GM18502 (cell line): ENCODE measurements around the gene NIPAL4.
"Not testable (repeated sequence)": the region's sequence is repeated elsewhere in the genome, so short reads cannot be mapped to it uniquely, and the experiment has no call there.

Source experiments
- ATAC-seq: cut with Tn5 transposase; IDR thresholded peaks from one replicate; pipeline ENCODE4 v1.9.1; 2021; ENCODE audit warnings: mild to moderate bottlenecking; ENCODE audit not compliant: unreplicated experiment, poor library complexity

Gene NIPAL4

DNA sequence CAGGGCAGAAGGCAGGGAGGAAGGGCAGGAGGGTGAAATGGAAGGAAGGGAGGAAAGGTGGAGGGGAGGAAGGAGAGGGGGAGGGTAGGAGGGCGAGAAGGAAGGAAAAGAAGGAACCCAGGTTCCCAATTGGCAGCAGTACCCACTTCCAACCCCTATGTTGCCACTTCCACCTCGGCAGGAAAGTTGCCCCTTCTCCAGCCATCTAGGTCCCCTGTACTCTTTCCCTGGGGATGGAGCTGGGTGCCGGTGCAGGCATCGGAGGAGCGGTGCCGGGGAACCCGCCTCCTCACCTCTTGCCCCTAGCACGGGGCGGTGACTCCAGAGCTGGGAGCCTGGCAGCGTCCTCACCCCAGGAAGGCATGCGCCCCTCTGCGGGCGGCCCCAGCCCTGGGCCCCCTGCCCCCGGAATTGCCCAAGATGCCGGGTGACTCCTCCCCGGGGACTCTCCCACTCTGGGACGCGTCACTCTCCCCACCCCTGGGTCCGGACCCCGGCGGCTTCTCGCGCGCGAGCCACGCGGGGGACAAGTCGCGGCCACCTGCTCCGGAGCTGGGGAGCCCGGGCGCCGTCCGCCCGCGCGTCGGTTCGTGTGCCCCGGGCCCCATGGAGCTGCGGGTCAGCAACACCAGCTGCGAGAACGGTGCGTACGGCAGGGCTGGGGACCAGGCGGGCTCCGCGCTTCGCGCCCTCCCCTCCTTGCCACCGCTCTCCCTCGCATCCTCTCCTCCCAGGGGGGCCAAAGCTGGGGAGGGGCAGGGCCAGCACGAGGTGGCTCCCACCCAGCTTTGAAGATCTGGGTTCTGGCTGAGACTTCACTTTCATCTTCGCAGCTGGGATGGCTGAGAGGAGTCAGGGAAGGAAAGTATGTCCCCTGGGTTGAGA, at the start of gene NIPAL4:
Gene NIPAL4, plus strand, starts transcription at position 499 of the 885 bp plus-strand sequence. Its CDS starts 108 bp downstream, at position 607.
- ATAC-seq = no peak

DNA sequence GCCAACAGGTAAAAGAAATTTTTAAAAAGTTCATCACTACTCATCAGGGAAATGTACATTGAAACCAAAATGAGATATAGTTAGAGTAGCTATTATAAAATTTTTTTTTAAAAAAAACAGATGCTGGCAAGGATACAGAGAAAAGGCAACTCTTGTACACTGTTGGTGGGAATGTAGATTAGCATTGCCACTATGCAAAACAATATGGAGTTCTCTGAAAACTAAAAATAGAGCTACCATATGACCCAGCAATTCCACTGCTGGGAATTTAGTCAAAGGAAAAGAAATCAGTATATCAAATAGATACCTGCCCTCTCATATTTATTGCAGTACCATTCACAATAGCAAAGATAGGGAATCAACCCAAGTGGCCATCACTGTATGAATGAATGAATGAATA, 44.2 kb upstream of the NIPAL4 start:
- no peak for ATAC-seq

DNA sequence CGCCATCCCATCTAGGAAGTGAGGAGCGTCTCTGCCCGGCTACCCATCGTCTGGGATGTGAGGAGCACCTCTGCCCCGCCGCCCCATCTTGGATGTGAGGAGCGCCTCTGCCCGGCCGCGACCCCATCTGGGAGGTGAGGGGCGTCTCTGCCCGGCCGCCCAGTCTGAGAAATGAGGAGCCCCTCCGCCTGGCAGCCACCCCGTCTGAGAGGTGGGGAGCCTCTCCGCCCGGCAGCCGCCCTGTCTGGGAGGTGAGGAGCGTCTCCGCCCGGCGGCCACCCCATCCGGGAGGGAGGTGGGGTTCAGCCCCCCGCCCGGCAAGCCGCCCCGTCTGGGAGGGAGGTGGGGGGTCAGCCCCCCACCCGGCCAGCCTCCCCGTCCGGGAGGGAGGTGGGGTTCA, 40.5 kb upstream of the NIPAL4 start:
- not testable (repeated sequence) for ATAC-seq

DNA sequence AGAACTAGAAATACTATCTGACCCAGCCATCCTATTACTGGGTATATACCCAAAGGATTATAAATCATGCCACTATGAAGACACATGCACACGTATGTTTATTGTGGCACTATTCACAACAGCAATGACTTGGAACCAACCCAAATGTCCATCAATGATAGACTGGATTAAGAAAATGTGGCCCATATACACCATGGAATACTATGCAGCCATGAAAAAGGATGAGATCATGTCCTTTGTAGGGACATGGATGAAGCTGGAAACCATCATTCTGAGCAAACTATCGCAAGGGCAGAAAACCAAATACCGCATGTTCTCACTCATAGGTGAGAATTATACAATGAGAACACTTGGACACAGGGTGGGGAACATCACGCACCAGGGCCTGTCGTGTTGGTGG, 30.1 kb upstream of the NIPAL4 start:
- not testable (repeated sequence) for ATAC-seq

DNA sequence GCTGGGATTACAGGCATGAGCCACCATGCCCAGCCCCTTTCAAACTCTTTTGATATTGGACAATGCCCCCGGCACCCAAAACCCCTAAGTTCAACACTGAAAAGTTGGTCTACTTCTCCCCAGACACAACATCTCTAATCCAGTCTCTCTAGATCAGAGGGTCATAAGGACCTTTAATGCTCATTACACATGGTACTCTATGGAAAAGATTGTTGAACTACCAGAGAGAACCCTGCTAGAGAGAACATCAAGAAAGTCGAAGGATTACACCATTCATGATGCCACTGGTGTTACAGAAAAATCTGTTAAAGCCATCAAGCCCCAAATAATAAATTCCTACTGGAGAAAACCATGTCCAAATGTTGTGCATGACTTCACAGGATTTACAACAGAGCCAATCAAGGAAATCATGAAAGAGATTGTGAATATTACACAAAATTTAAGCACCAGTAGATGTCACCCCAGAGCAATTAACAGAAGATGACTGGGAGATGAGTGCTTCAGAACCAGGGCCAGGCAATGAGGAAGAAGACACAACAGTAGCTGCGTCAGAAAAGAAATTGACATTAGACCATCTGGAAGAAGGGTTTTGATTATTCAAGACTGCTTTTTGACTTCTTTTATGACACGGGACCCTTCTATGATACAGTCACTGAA, 28.3 kb upstream of the NIPAL4 start:
- ATAC-seq = peak; percentile 74

DNA sequence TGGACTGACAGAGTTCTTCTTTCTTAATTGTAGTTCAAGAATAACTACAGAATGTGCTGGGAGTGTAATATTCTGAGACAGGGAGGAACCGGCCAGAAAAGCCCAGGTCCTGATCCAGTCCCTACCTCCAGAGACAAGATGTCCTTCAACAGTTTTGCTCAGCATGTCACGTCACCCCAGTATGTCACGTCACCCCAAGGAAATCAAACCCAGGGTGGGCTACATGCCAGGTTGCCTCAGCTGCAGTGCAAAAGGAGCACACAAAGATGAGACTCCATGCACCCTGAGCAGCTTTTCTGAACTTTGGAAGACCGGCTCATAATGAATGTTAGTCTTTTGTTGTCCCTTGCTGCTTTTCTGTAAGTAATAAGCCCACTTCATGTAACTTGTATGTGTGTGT, 25.9 kb upstream of the NIPAL4 start:
- ATAC-seq = no peak

DNA sequence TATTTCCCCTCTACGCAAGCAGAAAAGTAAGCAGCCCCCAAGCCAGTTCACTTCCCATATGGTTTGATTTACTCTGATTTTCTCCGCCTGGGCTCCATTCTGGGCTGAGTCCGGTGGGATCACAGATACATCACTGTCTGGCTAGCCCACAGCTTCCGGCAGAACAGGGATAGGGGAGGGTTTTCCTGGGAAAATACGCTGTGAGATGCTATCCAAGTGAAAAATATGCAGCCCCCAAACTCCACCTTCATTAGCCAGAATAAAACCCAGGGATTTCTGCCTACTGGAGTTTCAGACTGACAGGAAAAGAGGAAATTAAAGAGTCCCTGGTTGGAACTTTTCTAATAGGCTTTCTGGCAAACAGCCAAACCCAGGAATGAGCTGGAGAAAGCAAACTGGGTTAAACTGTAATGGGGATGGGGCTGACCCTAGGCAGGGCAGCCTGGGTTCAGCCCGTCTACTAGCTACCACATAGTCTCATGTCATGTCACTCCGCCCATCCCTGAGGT, 16.9 kb upstream of the NIPAL4 start:
- ATAC-seq = no peak

DNA sequence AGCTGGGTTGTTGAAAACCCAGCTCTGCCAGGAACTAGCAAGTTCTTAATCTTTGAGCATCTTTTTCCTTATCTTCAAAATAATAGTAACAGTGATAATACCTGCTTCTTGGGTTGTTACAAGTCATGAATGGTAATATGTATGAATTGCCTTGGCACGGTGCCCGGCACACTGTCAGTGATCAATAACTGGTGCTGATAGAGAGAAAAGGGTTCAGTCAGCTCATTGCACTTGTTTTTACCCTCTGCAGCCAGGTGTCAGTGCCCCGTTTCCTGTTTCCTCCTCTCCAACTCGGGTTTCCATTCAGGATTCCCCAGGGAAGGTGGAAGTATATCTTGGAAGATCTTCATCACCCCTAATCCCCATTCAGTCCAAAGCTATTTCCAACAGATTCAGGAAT, 15.8 kb upstream of the NIPAL4 start:
- ATAC-seq = no peak

DNA sequence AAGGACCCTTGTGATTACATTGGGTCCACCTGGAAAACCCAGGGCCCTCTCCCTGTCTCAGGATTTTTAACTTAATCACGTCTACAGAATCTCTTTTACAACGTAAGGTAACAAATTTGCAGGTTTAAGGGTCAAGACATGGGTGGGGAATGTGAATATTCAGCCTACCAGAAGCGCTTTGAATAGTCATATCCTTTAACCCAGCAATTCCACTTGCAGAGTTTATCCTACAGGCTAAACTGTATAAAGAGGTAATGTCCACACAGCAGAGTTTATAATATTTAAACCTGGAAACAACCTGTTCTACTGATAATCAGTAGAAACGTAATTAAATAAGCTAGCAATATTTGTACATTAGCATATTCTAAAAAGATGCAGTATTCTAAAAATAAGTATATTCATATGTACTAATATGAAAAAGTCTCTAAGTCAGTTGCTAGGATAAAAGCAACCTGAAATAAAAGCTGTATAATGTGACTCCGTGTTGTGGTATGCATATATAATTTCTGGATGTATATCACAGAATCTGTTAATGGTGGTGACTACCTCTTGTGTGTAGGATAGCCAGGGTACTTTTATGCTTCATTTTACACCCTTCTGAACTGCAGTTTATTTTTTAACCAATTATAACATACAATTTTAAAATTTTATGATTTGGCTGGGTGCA, 14.1 kb upstream of the NIPAL4 start:
- no peak for ATAC-seq

DNA sequence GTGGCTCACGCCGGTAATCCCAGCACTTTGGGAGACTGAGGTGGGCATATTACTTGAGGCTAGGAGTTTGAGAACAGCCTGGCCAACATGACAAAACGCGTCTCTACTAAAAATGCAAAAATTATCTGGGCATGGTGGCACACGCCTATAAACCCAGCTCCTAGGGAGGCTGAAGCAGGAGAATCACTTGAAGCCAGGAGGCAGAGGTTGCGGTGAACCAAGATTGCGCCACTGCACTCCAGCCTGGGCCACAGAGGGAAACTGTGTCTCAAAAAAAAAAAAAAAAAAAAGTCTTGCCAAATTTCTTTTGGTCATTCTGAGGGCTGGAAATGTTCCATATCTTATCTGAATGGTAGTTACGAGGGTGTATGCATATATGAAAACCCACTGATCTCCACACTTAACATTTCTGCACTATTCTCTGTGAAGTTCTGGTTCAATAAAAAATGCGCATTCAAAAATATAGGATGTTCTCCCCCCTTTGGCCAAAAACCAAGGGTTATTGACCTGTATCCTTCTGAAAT, 13.5 kb upstream of the NIPAL4 start:
- no peak for ATAC-seq

DNA sequence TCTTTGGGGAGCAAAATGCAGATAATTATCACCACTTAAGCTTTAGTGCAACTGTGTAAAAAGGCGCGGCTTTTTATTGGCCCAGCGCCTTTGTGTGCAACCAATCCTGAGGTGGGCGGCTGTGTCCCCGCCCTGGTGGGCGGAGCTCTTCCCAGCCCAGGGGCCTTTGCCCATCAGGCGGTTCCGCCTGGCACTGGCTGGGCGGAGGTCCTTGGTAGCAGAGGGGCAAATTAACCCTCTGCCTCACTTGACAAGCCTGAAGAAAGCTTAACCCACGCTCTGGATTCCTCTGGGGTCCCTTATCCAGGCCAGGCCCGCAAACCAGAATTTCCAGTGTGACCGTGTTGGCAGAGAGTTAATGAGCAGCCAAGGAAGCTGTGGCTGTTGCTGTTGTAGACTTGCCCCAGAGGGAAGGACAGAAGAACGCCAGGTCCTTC, 12.8 kb upstream of the NIPAL4 start:
- ATAC-seq = no peak

DNA sequence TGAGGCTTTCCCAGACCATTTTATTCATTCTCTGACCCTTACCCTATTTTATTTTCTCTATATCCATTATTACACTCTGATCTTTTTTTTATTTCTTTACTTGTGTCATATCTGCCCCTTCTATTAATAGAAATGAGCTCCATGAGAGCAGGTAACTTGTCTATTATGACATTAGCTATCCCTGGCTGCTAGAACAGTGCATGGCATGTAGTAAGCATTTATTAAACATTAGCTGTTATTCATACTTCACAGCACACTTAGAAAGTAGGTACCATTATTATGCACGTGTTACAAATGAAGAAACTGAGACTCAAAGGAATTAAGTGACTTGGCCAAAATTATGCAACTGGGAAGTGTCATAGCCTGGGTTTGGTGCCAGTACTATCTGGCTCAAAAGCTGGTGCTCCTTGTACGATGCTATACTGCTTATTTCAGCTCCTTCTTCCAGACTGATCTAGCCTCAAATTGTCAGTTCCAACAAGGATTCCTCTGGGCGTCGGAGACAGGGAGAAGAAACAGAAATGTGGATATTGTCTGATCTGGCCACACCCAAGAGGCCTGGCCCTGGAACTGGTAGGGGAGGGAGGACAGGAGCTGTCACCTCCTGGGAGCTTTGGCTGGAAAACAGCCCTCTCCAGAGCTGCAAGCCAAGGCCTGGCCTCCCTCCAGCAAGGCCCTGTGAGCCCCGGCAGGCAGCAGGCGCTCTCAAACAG, 10.8 kb upstream of the NIPAL4 start:
- no peak for ATAC-seq

DNA sequence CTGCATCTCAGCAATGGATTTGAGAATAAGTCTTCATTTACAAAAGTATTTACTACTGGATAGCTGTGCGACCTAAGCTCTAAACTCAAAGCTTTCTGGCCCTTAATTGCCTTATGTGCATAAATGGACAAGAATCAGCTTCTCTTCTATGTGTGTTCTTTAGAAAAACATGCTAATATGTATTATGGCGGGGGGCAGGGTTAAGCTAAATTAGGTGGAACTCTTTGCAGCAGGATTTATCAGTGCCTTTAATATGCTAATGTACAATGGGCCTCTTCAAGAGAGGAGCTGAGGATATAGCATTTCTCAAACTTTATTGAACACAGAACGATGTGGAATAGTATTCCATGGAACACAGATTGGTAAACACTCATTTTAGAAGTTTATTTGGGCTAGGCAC, 10.0 kb upstream of the NIPAL4 start:
- ATAC-seq = no peak

DNA sequence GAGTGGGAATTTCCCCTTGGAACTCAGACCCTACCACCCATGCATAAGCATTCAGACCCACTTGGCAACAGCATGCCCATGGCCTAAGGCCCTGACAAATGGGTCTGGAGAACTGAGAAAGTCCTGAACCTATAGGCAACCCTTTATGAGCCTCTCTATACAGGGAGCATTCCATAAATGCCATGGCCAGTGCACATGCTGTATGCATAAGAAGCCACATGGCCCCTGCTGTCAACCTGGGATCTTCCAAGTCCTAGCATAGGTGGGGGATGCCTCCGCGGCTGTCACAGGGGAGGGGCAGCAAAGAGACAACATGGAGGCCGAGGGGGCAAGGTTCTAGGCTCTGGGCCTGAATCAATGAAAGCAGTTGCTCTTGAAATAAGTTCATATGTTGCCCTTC, 8.2 kb upstream of the NIPAL4 start:
- ATAC-seq = no peak

DNA sequence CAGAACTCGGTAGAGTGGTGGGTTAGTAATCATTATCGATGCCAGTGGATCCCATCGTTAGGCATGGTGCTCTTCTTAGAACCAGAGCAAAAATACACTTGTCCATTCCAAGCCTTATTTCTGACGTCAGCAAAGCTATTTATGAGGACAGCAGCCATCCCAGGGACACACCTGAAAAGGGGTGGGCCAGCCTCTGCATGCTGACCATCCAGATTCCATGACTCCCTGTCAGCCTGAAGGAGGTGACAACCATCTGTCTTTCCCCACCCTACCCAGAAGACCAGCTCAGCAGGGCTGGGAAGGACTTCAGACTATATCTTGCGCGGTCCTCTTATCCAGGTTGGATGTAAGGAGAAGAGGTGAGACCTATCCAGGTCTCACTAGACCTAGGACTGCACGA, 5.7 kb upstream of the NIPAL4 start:
- ATAC-seq = no peak

DNA sequence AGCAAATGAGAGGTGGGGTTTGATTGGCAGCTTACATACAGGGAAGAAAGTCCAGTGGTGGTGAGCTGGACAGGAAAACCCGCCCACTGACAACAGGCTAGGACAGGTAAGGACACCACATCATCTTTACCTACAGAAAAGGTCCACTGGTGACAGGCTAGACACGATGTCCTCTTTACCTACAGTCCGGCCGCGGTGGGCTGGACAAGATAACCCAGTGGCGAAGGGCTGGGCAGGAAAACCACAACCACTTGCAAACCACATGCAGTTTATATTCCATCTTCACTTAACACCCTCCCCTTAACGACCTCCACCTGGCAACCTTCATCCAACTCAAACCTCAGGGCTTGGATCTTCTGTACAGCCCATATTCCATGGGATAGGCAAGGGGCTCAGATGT, 5.0 kb upstream of the NIPAL4 start:
- ATAC-seq = no peak

DNA sequence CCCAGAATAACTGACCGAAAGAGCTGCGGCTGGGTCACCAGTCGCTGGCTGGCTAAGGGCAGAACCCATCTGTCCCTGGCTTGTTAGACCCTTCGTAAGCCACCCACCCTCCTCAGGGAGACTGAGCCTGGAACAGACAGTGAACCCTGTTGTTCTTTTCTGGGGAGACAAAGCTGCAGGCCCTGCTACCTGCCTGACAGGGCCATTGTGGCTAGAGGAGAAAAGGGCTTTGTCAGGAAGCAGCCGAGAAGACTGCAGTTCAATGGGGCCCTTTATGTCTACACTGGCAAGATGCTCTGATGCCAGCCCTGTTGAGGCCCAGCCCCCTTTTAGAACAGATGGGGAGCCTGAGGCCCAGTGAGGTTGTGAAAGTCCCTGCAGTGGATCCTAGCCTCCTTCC, 3.7 kb upstream of the NIPAL4 start:
- no peak for ATAC-seq

DNA sequence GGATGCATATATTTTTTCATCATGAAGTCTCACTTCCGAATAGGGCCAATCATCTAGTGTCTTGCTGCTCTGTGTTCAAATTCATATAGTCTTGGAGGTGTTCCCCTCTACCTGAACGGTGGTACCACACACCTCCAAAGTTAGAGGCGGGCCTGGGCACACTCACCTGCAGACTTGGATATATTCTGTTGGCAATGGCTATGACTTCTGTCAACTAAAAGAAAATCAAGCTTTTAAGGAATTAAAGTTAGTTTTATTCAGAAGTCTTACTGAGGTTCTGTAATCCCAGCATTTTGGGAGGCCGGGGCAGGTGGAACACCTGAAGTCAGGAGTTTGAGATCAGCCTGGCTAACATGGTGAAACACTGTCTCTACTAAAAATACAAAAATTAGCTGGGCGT, 2.6 kb upstream of the NIPAL4 start:
- ATAC-seq = no peak

DNA sequence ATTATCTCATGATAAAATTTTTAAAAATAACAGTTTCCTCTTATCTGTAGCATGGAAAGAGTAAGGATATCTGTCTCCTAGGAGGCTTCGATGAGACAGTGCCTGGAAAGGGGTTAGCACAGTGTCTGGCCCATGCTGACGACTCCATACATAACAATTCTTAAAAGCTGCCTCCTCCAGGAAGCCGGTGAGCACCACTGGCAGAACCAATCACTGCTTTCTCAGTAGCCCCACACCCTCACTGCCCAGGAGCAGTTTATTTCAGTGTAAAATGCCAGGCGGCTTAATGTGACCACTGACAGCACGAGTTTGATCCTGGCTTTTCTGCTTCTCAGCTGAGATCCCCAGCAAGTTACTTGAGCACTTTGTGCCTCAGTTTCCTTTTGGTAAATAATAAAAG, 1.2 kb upstream of the NIPAL4 start:
- no peak for ATAC-seq
